IMR-90 (cell line): Measurements from ENCODE around the gene PIAS4. TPM values are rescaled to one million over a fixed set of nuclear protein-coding genes. Genes with fewer than 3 reads are reported as not detected.
A peak's percentile ranks its signal among the peaks of the same experiment; 100 is the strongest.

Experiments used
- ATAC-seq: fragments of 200-7000 bp; cut with Tn5 transposase; 2 replicates; pipeline ENCODE4 v1.9.1; 2020; ENCODE audit warnings: low read depth, mild to moderate bottlenecking, moderate library complexity
- BruUV-seq: library from RNA; stranded (reverse); fragments of 400-500 nt; replicated peaks from 2 replicates; lab custom pipeline; 2021; lab: Mats Ljungman, UMichigan
- CTCF ChIA-PET: fragments of 300-600 bp; formaldehyde crosslinking; extraction: SDS; loops from one replicate; lab custom pipeline; 2021; ENCODE audit warnings: antibody characterized with exemption; lab: Yijun Ruan, JAX
- POLR2A ChIA-PET: fragments of 300-600 bp; sonication (Branson Sonifier 250); formaldehyde crosslinking; loops from one replicate; lab custom pipeline; 2022; ENCODE audit warnings: antibody characterized with exemption; ENCODE audit not compliant: unreplicated experiment; lab: Charles Lee
- DNase-seq: peaks from one replicate; pipeline ENCODE4 v3.0.0; 2013
- H2AFZ ChIP-seq: replicated peaks from 2 replicates; pipeline ENCODE3; 2013; ENCODE audit warnings: low read length, mild to moderate bottlenecking; ENCODE audit not compliant: poor library complexity
- H2AK5ac ChIP-seq: 2 replicates; pipeline ENCODE4 v1.6.1; 2013; ENCODE audit warnings: low read depth, low read length, inconsistent platforms
- H2AK9ac ChIP-seq: replicated peaks from 2 replicates; pipeline ENCODE3; 2013; ENCODE audit warnings: mild to moderate bottlenecking, low read depth, low read length, moderate library complexity; ENCODE audit not compliant: poor library complexity
- H2BK120ac ChIP-seq: 2 replicates; pipeline ENCODE4 v1.6.1; 2013; ENCODE audit warnings: low read depth, low read length, inconsistent platforms
- H2BK15ac ChIP-seq: 3 replicates; pipeline ENCODE4 v1.6.1; 2013; ENCODE audit warnings: low read depth, low read length, inconsistent platforms
- H2BK20ac ChIP-seq: 2 replicates; pipeline ENCODE4 v1.6.1; 2013; ENCODE audit warnings: low read depth, mild to moderate bottlenecking, inconsistent platforms, low read length, moderate library complexity
- H2BK5ac ChIP-seq: 2 replicates; pipeline ENCODE4 v1.6.1; 2013; ENCODE audit warnings: mild to moderate bottlenecking, low read depth, low read length, inconsistent platforms; ENCODE audit not compliant: poor library complexity, severe bottlenecking
- H3K14ac ChIP-seq: replicated peaks from 2 replicates; pipeline ENCODE4 v1.6.1; 2013; ENCODE audit warnings: low read depth, low read length, inconsistent platforms
- H3K18ac ChIP-seq: 2 replicates; pipeline ENCODE4 v1.6.1; 2013; ENCODE audit warnings: low read depth, low read length, control low read depth
- H3K23ac ChIP-seq: 2 replicates; pipeline ENCODE4 v1.6.1; 2013; ENCODE audit warnings: low read depth, low read length, inconsistent platforms
- H3K27ac ChIP-seq: 2 replicates; pipeline ENCODE4 v1.5.1; 2013; ENCODE audit warnings: mild to moderate bottlenecking, control low read depth, low read length; ENCODE audit not compliant: insufficient read depth
- H3K27me3 ChIP-seq: 2 replicates; pipeline ENCODE4 v1.6.1; 2013; ENCODE audit warnings: low read length; ENCODE audit not compliant: control insufficient read depth, insufficient read depth
- H3K36me3 ChIP-seq: 2 replicates; pipeline ENCODE4 v1.6.1; 2013; ENCODE audit warnings: low read length, mixed read lengths; ENCODE audit not compliant: control insufficient read depth, insufficient read depth
- H3K4ac ChIP-seq: 2 replicates; pipeline ENCODE4 v1.6.1; 2013; ENCODE audit warnings: low read depth, low read length, inconsistent platforms
- H3K4me1 ChIP-seq: 2 replicates; pipeline ENCODE4 v1.6.1; 2013; ENCODE audit warnings: low read length, mixed read lengths; ENCODE audit not compliant: control insufficient read depth, insufficient read depth
- H3K4me2 ChIP-seq: 2 replicates; pipeline ENCODE4 v1.6.1; 2013; ENCODE audit warnings: low read depth, mild to moderate bottlenecking, control low read depth, low read length, moderate library complexity
- H3K4me3 ChIP-seq: 2 replicates; pipeline ENCODE4 v1.5.1; 2013; ENCODE audit warnings: low read depth, mild to moderate bottlenecking, control low read depth, low read length, moderate library complexity; ENCODE audit not compliant: insufficient read depth
- H3K56ac ChIP-seq: 2 replicates; pipeline ENCODE4 v1.6.1; 2013; ENCODE audit warnings: low read length, inconsistent platforms; ENCODE audit not compliant: insufficient read depth; ENCODE audit errors: extremely low read depth
- H3K79me1 ChIP-seq, 2 experiments: 2 replicates each; pipeline ENCODE4 v1.6.1; 2013; ENCODE audit warnings: low read length in 2 of 2, inconsistent platforms in 1 of 2, low read depth in 1 of 2
- H3K9ac ChIP-seq: 2 replicates; pipeline ENCODE4 v1.6.1; 2013; ENCODE audit warnings: low read depth, low read length, control low read depth
- H3K9me1 ChIP-seq: 2 replicates; pipeline ENCODE4 v1.6.1; 2013; ENCODE audit warnings: low read length, inconsistent platforms; ENCODE audit not compliant: insufficient read depth
- H3K9me3 ChIP-seq: 2 replicates; pipeline ENCODE4 v1.6.1; 2013; ENCODE audit warnings: low read length; ENCODE audit not compliant: control insufficient read depth, insufficient read depth
- H4K20me1 ChIP-seq: 2 replicates; pipeline ENCODE4 v1.6.1; 2013; ENCODE audit warnings: low read length, inconsistent platforms; ENCODE audit not compliant: insufficient read depth
- H4K5ac ChIP-seq: 2 replicates; pipeline ENCODE4 v1.6.1; 2013; ENCODE audit warnings: mild to moderate bottlenecking, low read depth, low read length, control low read depth
- H4K8ac ChIP-seq, 2 experiments: 2 replicates each; pipeline ENCODE4 v1.6.1; 2013; ENCODE audit warnings: low read depth in 2 of 2, low read length in 2 of 2, control low read depth in 1 of 2, inconsistent platforms in 1 of 2
- H4K91ac ChIP-seq: 2 replicates; pipeline ENCODE4 v1.6.1; 2013; ENCODE audit warnings: low read depth, low read length, inconsistent platforms; ENCODE audit not compliant: insufficient read depth
- BHLHE40 ChIP-seq: fragments of 150-350 bp; IDR thresholded peaks from 2 replicates; pipeline ENCODE4 v1.6.1; 2016; ENCODE audit warnings: mild to moderate bottlenecking, low read depth, low read length
- CHD1 ChIP-seq: IDR thresholded peaks from 2 replicates; pipeline ENCODE4 v1.6.1; 2012; ENCODE audit warnings: low read depth, low read length, improper control_type of control experiment
- MAFK ChIP-seq: IDR thresholded peaks from 2 replicates; pipeline ENCODE4 v1.6.1; 2012; ENCODE audit warnings: low read depth, low read length, improper control_type of control experiment
- MAZ ChIP-seq: IDR thresholded peaks from 2 replicates; pipeline ENCODE4 v1.6.1; 2012; ENCODE audit warnings: low read depth, mild to moderate bottlenecking, low read length, improper control_type of control experiment, moderate library complexity, borderline replicate concordance
- MXI1 ChIP-seq: IDR thresholded peaks from 2 replicates; pipeline ENCODE4 v1.6.1; 2012; ENCODE audit warnings: low read depth, mild to moderate bottlenecking, low read length, moderate library complexity, borderline replicate concordance
- NFE2L2 ChIP-seq: fragments of 150-350 bp; IDR thresholded peaks from 2 replicates; pipeline ENCODE4 v1.6.1; 2016; ENCODE audit warnings: low read depth, mild to moderate bottlenecking, low read length
- POLR2A ChIP-seq: IDR thresholded peaks from 2 replicates; pipeline ENCODE4 v1.6.1; 2012; ENCODE audit warnings: mild to moderate bottlenecking, low read depth, low read length
- RCOR1 ChIP-seq: IDR thresholded peaks from 2 replicates; pipeline ENCODE4 v1.6.1; 2012; ENCODE audit warnings: mild to moderate bottlenecking, low read length, improper control_type of control experiment; ENCODE audit not compliant: insufficient replicate concordance
- USF2 ChIP-seq: fragments of 150-350 bp; IDR thresholded peaks from 2 replicates; pipeline ENCODE4 v1.6.1; 2017; ENCODE audit warnings: mild to moderate bottlenecking, antibody characterized with exemption, low read length, low read depth
- WGBS, 2 experiments: methylation state at CpG; one replicate each; pipeline versions ENCODE4 v1.1.5 to v1.1.7; 2013; ENCODE audit warnings: missing lambda C conversion rate in 2 of 2; ENCODE audit not compliant: insufficient read length in 1 of 2; ENCODE audit errors: extremely low coverage in 2 of 2; 5-methylcytosine and 5-hydroxymethylcytosine counted together
- dilution Hi-C: fragments of 300-500 bp; cut with HindIII; formaldehyde crosslinking; loops from one replicate; pipeline ENCODE4 v1.14.3; 2018; ENCODE audit warnings: low sequenced_read_pairs; ENCODE audit not compliant: unreplicated experiment
- in situ Hi-C: fragments of 300-500 bp; cut with MboI; formaldehyde crosslinking; loops from 3 replicates; pipeline ENCODE4 v1.14.3; 2019; ENCODE audit warnings: low sequenced_read_pairs, inconsistent platforms, mixed read lengths
- intact Hi-C: fragments of 100-400 bp; cut with micrococcal nuclease; formaldehyde crosslinking; loops from 2 replicates; pipeline ENCODE4 v1.10.0; 2022
- polyA plus RNA-seq, 3 experiments: library from polyadenylated mRNA; depleted of rRNA; stranded (reverse); fragments of >200 nt; gene quantifications; 2 replicates each; pipeline ENCODE4 v1.2.3, GENCODE V29; 2012; ENCODE audit warnings: low replicate concordance in 1 of 3
- total RNA-seq: library from RNA; depleted of rRNA; stranded (reverse); fragments of >200 nt; gene quantifications from 2 replicates; pipeline ENCODE4 v1.2.3, GENCODE V29; 2012

Gene PIAS4
- total and polyA plus RNA-seq, 2 of the 4 experiments (the other 2 are of a cell fraction) = 12.1 to 13.6 TPM

GRCh38 chr19:4045597-4046361 is 38.2 kb downstream of the PIAS4 start:
- no peak for ATAC-seq
- Histone ChIP-seq H3K9ac (no peak overlapping the region), H3K9me3 (no peaks in the 10 kb centered on the region), H4K91ac (no peak overlapping the region), H4K5ac (no peak overlapping the region), H3K4me1 (no peaks in the 10 kb centered on the region; the same call in 1 of the 2 replicates), H3K18ac (no peak overlapping the region), H3K27ac (no peak overlapping the region), H3K9me1 (no peaks in the 10 kb centered on the region), H3K4me2 (no peak overlapping the region), H3K23ac (no peak overlapping the region), H2BK5ac (no peak overlapping the region), H2BK15ac (no peak overlapping the region), H2AK5ac (no peak overlapping the region), H3K4ac (no peak overlapping the region), H3K56ac (no peak overlapping the region), H3K79me1 (peaks cover 4 to 61% of the 10 kb centered on the region in 2 experiments; a peak in 3 of 4 replicates), H4K8ac (no peak overlapping the region), H3K36me3 (peaks cover 46% of the 10 kb centered on the region), H3K27me3 (no peaks in the 10 kb centered on the region), H4K20me1 (peaks cover 80% of the 10 kb centered on the region), H3K4me3 (no peak overlapping the region), H2BK120ac (no peak overlapping the region), H3K14ac (no peak overlapping the region), H2AK9ac (no peak overlapping the region), H2AFZ (no peak overlapping the region), H2BK20ac (no peak overlapping the region)
- intact Hi-C loops = no loop called here
- dilution Hi-C loops = no loop called here
- CTCF ChIA-PET = no interaction called here
- DNase-seq = no peak
- in situ Hi-C loops = no loop called here
- BruUV-seq = TSS peak; percentile 60
- WGBS, 2 experiments = 76% methylated on average over 4 of the region's 32 CpGs; no CpG with 5 or more reads in 1 of the 2 experiments
- POLR2A ChIA-PET = no interaction called here
- TF ChIP-seq CHD1 (no peak), MAZ (no peak), POLR2A (no peak), RCOR1 (no peak), BHLHE40 (no peak), NFE2L2 (no peak), MAFK (no peak), MXI1 (no peak), USF2 (no peak)
